GM19328 (cell line): Measurements from ENCODE around the gene DOCK8.
"Not testable (repeated sequence)": the region's sequence is repeated elsewhere in the genome, so short reads cannot be mapped to it uniquely, and the experiment has no call there.

Experiments used
- ATAC-seq: cut with Tn5 transposase; IDR thresholded peaks from one replicate; pipeline ENCODE4 v1.9.1; 2021; ENCODE audit warnings: mild to moderate bottlenecking, moderate library complexity; ENCODE audit not compliant: unreplicated experiment

DOCK8 gene

GRCh38 chr9:214648-215493 is at the start of gene DOCK8:
Gene DOCK8, plus strand, starts transcription at chr9:214865. Its CDS starts 112 bp downstream, at chr9:214977.
- ATAC-seq, result peak; percentile 76

GRCh38 chr9:169757-170156 is 44.9 kb upstream of the DOCK8 start:
- not testable (repeated sequence) for ATAC-seq

- not testable (repeated sequence) for ATAC-seq
These were observed 36.4 kb upstream of the DOCK8 start for GRCh38 chr9:178140-178825.

GRCh38 chr9:178970-179383 is 35.7 kb upstream of the DOCK8 start, which contains the start of gene ZNG1A:
Gene ZNG1A, minus strand, starts transcription at chr9:179056. Its CDS starts 87 bp downstream, at chr9:178969.
- ATAC-seq, result not testable (repeated sequence)

GRCh38 chr9:199601-200000 is 15.1 kb upstream of the DOCK8 start:
- not testable (repeated sequence) for ATAC-seq

- ATAC-seq, result no peak
These were observed 8.2 kb upstream of the DOCK8 start for GRCh38 chr9:206481-206880.

- ATAC-seq, result no peak
These were observed 5.4 kb upstream of the DOCK8 start for GRCh38 chr9:209143-209758.

- no peak for ATAC-seq
These were observed 3.6 kb upstream of the DOCK8 start for GRCh38 chr9:211036-211435.

GRCh38 chr9:211557-211956 is 3.1 kb upstream of the DOCK8 start:
- ATAC-seq, result no peak

- no peak for ATAC-seq
These were observed 2.4 kb upstream of the DOCK8 start for GRCh38 chr9:212297-212696.

GRCh38 chr9:213901-214300 is 764 bp upstream of the DOCK8 start:
- ATAC-seq, result not testable (repeated sequence)

GRCh38 chr9:214351-214647 is 366 bp upstream of the DOCK8 start:
- no peak for ATAC-seq

GRCh38 chr9:215631-216155 is 1.0 kb downstream of the DOCK8 start:
- no peak for ATAC-seq

GRCh38 chr9:216866-217265 is 2.2 kb downstream of the DOCK8 start:
- ATAC-seq, result no peak

- ATAC-seq, result no peak
These were observed 3.3 kb downstream of the DOCK8 start for GRCh38 chr9:217950-218349.

- not testable (repeated sequence) for ATAC-seq
These were observed 4.4 kb downstream of the DOCK8 start for GRCh38 chr9:219036-219435.

- no peak for ATAC-seq
These were observed 5.2 kb downstream of the DOCK8 start for GRCh38 chr9:219670-220365.

GRCh38 chr9:221989-222776 is 7.5 kb downstream of the DOCK8 start:
- no peak for ATAC-seq

GRCh38 chr9:223152-223551 is 8.5 kb downstream of the DOCK8 start:
- ATAC-seq, result no peak

GRCh38 chr9:224026-224425 is 9.4 kb downstream of the DOCK8 start:
- ATAC-seq, result no peak
